Uterus (tissue), 4 donors: ENCODE data around the gene GCC2. TPM values are rescaled to one million over a fixed set of nuclear protein-coding genes. Genes with fewer than 3 reads are reported as not detected.

Source experiments
- DNase-seq, 2 donors: peaks; one replicate each; pipeline ENCODE4 v3.0.0-alpha.2; 2019 to 2020
- H3K27ac ChIP-seq, 2 donors: fragments of 200-600 bp; sonication (generic); 1 replicate in 1 of 2; 2 replicates in 1 of 2; pipeline ENCODE4 v1.5.1; 2016 to 2018
- H3K27me3 ChIP-seq, 2 donors: fragments of 200-600 bp; sonication (generic); one replicate each; pipeline ENCODE4 v1.5.1; 2018 to 2019; ENCODE audit warnings: control low read depth in 1 of 2
- H3K36me3 ChIP-seq, 2 donors: fragments of 200-600 bp; sonication (generic); one replicate each; pipeline ENCODE4 v1.5.1; 2019; ENCODE audit warnings: control low read depth in 1 of 2
- H3K4me1 ChIP-seq, 2 donors: fragments of 200-600 bp; sonication (generic); one replicate each; pipeline ENCODE4 v1.5.1; 2018 to 2019; ENCODE audit warnings: control low read depth in 1 of 2
- H3K4me3 ChIP-seq, 2 donors: fragments of 200-600 bp; sonication (generic); 1 replicate in 1 of 2; 2 replicates in 1 of 2; pipeline ENCODE4 v1.5.1; 2018 to 2019; ENCODE audit warnings: mild to moderate bottlenecking in 1 of 2
- H3K9me3 ChIP-seq, 2 donors: fragments of 200-600 bp; sonication (generic); one replicate each; pipeline ENCODE4 v1.5.1; 2019; ENCODE audit warnings: control low read depth in 1 of 2
- POLR2A ChIP-seq, 2 donors: fragments of 450-650 bp; IDR thresholded peaks; one replicate each; pipeline ENCODE4 v1.6.1; 2016; ENCODE audit warnings: antibody characterized with exemption in 2 of 2, mild to moderate bottlenecking in 1 of 2, moderate library complexity in 1 of 2
- intact Hi-C: fragments of 100-400 bp; cut with DNase I; formaldehyde crosslinking; loops from one replicate; pipeline ENCODE4 v1.15.1; 2023; ENCODE audit warnings: low total_unique reads
- total RNA-seq, 4 donors: library from RNA; depleted of rRNA in 3 of 4; stranded (reverse); fragments of >200 nt in 3 of 4; gene quantifications; one replicate each; pipeline versions ENCODE4 v1.1.0 to v1.2.4, GENCODE V29; 2014 to 2023
- TF ChIP-seq, protein P1 (sequence below), 4 experiments: fragments of 200-600 bp in 2 of 4; fragments of 450-650 bp in 2 of 4; sonication (generic) in 2 of 4; IDR thresholded peaks; one replicate each; pipeline ENCODE4 v1.5.1; 2016 to 2019; ENCODE audit warnings: antibody characterized with exemption in 4 of 4, mild to moderate bottlenecking in 2 of 4, moderate library complexity in 1 of 4
- donor health status: DM: yes; HTN: yes; CAD: no.

Gene GCC2
- total RNA-seq, 4 donors from 2014 or later: 30.3 to 79.4 (median 57.7) TPM

DNA sequence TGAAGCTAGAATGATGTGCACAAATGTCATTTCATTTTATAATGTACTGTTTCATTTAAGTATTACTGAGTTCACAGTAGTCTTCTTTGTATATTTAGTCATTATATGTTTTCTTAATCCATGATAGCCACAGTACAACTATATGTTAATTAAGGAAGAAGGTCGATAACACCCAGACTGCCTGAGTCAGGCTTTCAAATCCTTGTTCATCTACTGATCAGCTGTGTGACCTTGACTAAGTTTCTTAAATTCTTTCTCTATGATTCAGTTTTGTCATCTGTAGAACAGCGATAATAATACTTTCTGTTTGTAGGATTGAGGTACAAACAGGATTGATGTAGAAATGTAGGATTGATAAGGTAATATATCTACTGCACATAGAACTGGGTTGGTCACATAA lies 5.4 kb downstream of the GCC2 start:
- peaks cover 0 to 15% of the 10 kb centered on the region in 2 donors for H3K9me3 ChIP-seq
- no peak for TF ChIP-seq POLR2A (IDR thresholded peaks at IDR 0.05)
- TF ChIP-seq, protein P1, sequence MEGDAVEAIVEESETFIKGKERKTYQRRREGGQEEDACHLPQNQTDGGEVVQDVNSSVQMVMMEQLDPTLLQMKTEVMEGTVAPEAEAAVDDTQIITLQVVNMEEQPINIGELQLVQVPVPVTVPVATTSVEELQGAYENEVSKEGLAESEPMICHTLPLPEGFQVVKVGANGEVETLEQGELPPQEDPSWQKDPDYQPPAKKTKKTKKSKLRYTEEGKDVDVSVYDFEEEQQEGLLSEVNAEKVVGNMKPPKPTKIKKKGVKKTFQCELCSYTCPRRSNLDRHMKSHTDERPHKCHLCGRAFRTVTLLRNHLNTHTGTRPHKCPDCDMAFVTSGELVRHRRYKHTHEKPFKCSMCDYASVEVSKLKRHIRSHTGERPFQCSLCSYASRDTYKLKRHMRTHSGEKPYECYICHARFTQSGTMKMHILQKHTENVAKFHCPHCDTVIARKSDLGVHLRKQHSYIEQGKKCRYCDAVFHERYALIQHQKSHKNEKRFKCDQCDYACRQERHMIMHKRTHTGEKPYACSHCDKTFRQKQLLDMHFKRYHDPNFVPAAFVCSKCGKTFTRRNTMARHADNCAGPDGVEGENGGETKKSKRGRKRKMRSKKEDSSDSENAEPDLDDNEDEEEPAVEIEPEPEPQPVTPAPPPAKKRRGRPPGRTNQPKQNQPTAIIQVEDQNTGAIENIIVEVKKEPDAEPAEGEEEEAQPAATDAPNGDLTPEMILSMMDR (IDR thresholded peaks at IDR 0.05): no peak
- peaks cover 0 to 6% of the 10 kb centered on the region in 2 donors for H3K4me1 ChIP-seq

DNA sequence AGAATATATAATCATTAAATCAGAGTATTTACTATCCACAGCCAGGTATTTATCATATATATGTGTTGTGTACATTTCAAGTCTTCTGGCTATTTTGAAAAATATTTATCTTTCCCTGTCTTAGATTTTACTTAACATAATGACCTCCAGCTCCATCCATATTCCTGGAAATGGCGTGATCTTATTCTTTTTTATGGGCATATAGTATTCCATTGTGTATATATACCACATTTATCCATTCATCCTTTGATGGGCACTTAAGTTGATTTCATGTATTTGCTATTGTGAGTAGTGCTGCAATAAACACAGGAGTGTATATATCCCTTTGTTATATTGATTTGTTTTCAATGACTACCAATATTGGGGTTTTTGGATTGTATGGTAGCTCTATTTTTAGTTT lies 6.6 kb downstream of the GCC2 start:
- Histone ChIP-seq H3K9me3 (peaks cover 0 to 15% of the 10 kb centered on the region in 2 donors), H3K27ac (no peak overlapping the region), H3K4me3 (no peak overlapping the region), H3K36me3 (no peaks in the 10 kb centered on the region), H3K27me3 (no peaks in the 10 kb centered on the region), H3K4me1 (no peaks in the 10 kb centered on the region)
- no peak for DNase-seq
- intact Hi-C loops: no loop called here
- TF ChIP-seq POLR2A (IDR thresholded peaks at IDR 0.05): no peak
- TF ChIP-seq, protein P1 (IDR thresholded peaks at IDR 0.05): no peak

More for the DNA sequence above, 5.4 kb downstream of the GCC2 start:
- Histone ChIP-seq H3K4me3 (no peak overlapping the region), H3K36me3 (no peaks in the 10 kb centered on the region), H3K27me3 (no peaks in the 10 kb centered on the region), H3K27ac (no peak overlapping the region)
- no peak for DNase-seq
- intact Hi-C loops: no loop called here

GRCh38 chr2:108458082-108458481 lies 9.1 kb downstream of the GCC2 start:
- peaks cover 0 to 15% of the 10 kb centered on the region in 2 donors for H3K9me3 ChIP-seq
- TF ChIP-seq, protein P1 (IDR thresholded peaks at IDR 0.05): no peak
- no peak for TF ChIP-seq POLR2A (IDR thresholded peaks at IDR 0.05)
- no peak for DNase-seq
- no peaks in the 10 kb centered on the region for H3K4me1 ChIP-seq
- H3K4me3 ChIP-seq: no peak overlapping the region
- H3K27me3 ChIP-seq: no peaks in the 10 kb centered on the region
- intact Hi-C loops: no loop called here
- H3K27ac ChIP-seq: no peak overlapping the region
- H3K36me3 ChIP-seq: no peaks in the 10 kb centered on the region

DNA sequence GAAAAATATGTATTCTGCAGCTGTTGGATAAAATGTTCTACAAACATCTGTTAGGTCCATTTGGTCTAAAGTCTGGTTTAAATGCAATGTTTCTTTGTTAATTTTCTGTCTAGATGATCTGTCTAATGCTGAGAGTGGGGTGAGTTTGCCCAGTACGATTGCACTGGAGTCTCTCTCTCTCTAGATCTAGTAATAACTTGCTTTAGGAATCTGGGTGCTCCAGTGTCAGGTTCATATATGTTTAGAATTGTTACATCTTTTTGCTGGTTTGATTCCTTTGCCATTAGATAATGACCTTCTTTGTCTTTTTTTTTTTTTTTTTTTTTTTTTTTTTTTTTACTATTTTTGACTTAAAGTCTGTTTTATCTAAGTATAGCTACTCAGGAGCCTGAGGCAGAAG lies 10.4 kb downstream of the GCC2 start:
- H3K4me3 ChIP-seq: no peak overlapping the region
- no peaks in the 10 kb centered on the region for H3K4me1 ChIP-seq
- no peak for DNase-seq
- peaks cover 0 to 15% of the 10 kb centered on the region in 2 donors for H3K9me3 ChIP-seq
- H3K27me3 ChIP-seq: no peaks in the 10 kb centered on the region
- intact Hi-C loops: no loop called here
- no peak overlapping the region for H3K27ac ChIP-seq
- TF ChIP-seq, protein P1 (IDR thresholded peaks at IDR 0.05): no peak
- TF ChIP-seq POLR2A (IDR thresholded peaks at IDR 0.05): no peak
- H3K36me3 ChIP-seq: no peaks in the 10 kb centered on the region

- no peak overlapping the region for H3K27ac ChIP-seq
- no peak for TF ChIP-seq POLR2A (IDR thresholded peaks at IDR 0.05)
- TF ChIP-seq, protein P1 (IDR thresholded peaks at IDR 0.05): no peak
- peaks cover 0 to 15% of the 10 kb centered on the region in 2 donors for H3K9me3 ChIP-seq
- no peaks in the 10 kb centered on the region for H3K27me3 ChIP-seq
- H3K36me3 ChIP-seq: no peaks in the 10 kb centered on the region
- no peak for DNase-seq
- H3K4me1 ChIP-seq: no peaks in the 10 kb centered on the region
- intact Hi-C loops: no loop called here
- no peak overlapping the region for H3K4me3 ChIP-seq
Observed at GRCh38 chr2:108460345-108461037, 11.5 kb downstream of the GCC2 start.
